WTC11 (cell line): ENCODE data around the gene SPOCD1. TPM values are rescaled to one million over a fixed set of nuclear protein-coding genes. Genes with fewer than 3 reads are reported as not detected.

ENCODE experiments used
- ARID4B ChIP-seq: sonication (generic); formaldehyde crosslinking; IDR thresholded peaks from 2 replicates; pipeline ENCODE4 v1.8.0; 2023; ENCODE audit warnings: missing genetic modification reagents, mild to moderate bottlenecking, borderline replicate concordance
- ATF1 ChIP-seq: sonication (generic); formaldehyde crosslinking; IDR thresholded peaks from 2 replicates; pipeline ENCODE4 v1.8.1; 2023; ENCODE audit warnings: mild to moderate bottlenecking, moderate library complexity, missing genetic modification reagents
- E2F1 ChIP-seq: sonication (generic); formaldehyde crosslinking; IDR thresholded peaks from 2 replicates; pipeline ENCODE4 v1.8.0; 2022; ENCODE audit warnings: mild to moderate bottlenecking, missing genetic modification reagents
- ETV6 ChIP-seq: sonication (generic); formaldehyde crosslinking; IDR thresholded peaks from 2 replicates; pipeline ENCODE4 v1.8.1; 2022; ENCODE audit warnings: mild to moderate bottlenecking, missing genetic modification reagents
- FOXP1 ChIP-seq: sonication (generic); formaldehyde crosslinking; IDR thresholded peaks from 2 replicates; pipeline ENCODE4 v1.8.0; 2022; ENCODE audit warnings: missing genetic modification reagents, mild to moderate bottlenecking, moderate library complexity, borderline replicate concordance
- KAT7 ChIP-seq: sonication (generic); formaldehyde crosslinking; IDR thresholded peaks from 2 replicates; pipeline ENCODE4 v1.8.1; 2023; ENCODE audit warnings: missing genetic modification reagents, mild to moderate bottlenecking, borderline replicate concordance
- MAX ChIP-seq: sonication (generic); formaldehyde crosslinking; IDR thresholded peaks from 2 replicates; pipeline ENCODE4 v1.8.0; 2022; ENCODE audit warnings: mild to moderate bottlenecking, missing genetic modification reagents
- NR1H2 ChIP-seq: sonication (generic); formaldehyde crosslinking; IDR thresholded peaks from 2 replicates; pipeline ENCODE4 v1.9.0; 2021; ENCODE audit warnings: mild to moderate bottlenecking, moderate library complexity, missing genetic modification reagents
- TCF7 ChIP-seq: sonication (generic); formaldehyde crosslinking; IDR thresholded peaks from 2 replicates; pipeline ENCODE4 v1.8.0; 2022; ENCODE audit warnings: mild to moderate bottlenecking, low read depth, missing genetic modification reagents, moderate library complexity
- TP53 ChIP-seq: sonication (generic); formaldehyde crosslinking; IDR thresholded peaks from 2 replicates; pipeline ENCODE4 v1.8.1; 2023; ENCODE audit warnings: mild to moderate bottlenecking, missing genetic modification reagents
- ZBTB43 ChIP-seq: sonication (generic); formaldehyde crosslinking; IDR thresholded peaks from 2 replicates; pipeline ENCODE4 v1.8.1; 2023; ENCODE audit warnings: mild to moderate bottlenecking, missing genetic modification reagents
- ZNF232 ChIP-seq: sonication (generic); formaldehyde crosslinking; IDR thresholded peaks from 2 replicates; pipeline ENCODE4 v1.8.0; 2022; ENCODE audit warnings: mild to moderate bottlenecking, missing genetic modification reagents
- total RNA-seq: library from RNA; stranded (reverse); gene quantifications from 3 replicates; pipeline ENCODE4 v1.2.3, GENCODE V29; 2021
- TF ChIP-seq, protein P1 (sequence below): sonication (generic); formaldehyde crosslinking; IDR thresholded peaks from 2 replicates; pipeline ENCODE4 v1.8.0; 2023; ENCODE audit warnings: mild to moderate bottlenecking, missing genetic modification reagents
- TF ChIP-seq, protein P2 (sequence below): sonication (generic); formaldehyde crosslinking; IDR thresholded peaks from 2 replicates; pipeline ENCODE4 v1.8.1; 2022; ENCODE audit warnings: missing genetic modification reagents, borderline replicate concordance

Gene SPOCD1
- total RNA-seq, 1 experiment from 2014 or later = 3.0 TPM

GRCh38 chr1:31762726-31763670 is 52.8 kb downstream of the SPOCD1 start (continued):
- TF ChIP-seq ARID4B (CRISPR knock-in tag) = 0 out of 2 replicates have a peak, but pooled peaks have one; percentile 17
- peak; percentile 40; the same call in 1 of the 2 replicates for TF ChIP-seq ETV6
- peak; percentile 41; the same call in 1 of the 2 replicates for TF ChIP-seq ZBTB43 (CRISPR knock-in tag)
- no peak for TF ChIP-seq TCF7 (CRISPR knock-in tag)
- no peak for TF ChIP-seq NR1H2
- no peak for TF ChIP-seq ZNF232 (CRISPR knock-in tag)
- TF ChIP-seq, protein P1, sequence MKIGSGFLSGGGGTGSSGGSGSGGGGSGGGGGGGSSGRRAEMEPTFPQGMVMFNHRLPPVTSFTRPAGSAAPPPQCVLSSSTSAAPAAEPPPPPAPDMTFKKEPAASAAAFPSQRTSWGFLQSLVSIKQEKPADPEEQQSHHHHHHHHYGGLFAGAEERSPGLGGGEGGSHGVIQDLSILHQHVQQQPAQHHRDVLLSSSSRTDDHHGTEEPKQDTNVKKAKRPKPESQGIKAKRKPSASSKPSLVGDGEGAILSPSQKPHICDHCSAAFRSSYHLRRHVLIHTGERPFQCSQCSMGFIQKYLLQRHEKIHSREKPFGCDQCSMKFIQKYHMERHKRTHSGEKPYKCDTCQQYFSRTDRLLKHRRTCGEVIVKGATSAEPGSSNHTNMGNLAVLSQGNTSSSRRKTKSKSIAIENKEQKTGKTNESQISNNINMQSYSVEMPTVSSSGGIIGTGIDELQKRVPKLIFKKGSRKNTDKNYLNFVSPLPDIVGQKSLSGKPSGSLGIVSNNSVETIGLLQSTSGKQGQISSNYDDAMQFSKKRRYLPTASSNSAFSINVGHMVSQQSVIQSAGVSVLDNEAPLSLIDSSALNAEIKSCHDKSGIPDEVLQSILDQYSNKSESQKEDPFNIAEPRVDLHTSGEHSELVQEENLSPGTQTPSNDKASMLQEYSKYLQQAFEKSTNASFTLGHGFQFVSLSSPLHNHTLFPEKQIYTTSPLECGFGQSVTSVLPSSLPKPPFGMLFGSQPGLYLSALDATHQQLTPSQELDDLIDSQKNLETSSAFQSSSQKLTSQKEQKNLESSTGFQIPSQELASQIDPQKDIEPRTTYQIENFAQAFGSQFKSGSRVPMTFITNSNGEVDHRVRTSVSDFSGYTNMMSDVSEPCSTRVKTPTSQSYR (CRISPR knock-in tag) = peak; percentile 80
- TF ChIP-seq MAX (CRISPR knock-in tag) = peak; percentile 0; the same call in 1 of the 2 replicates
- TF ChIP-seq, protein P2, sequence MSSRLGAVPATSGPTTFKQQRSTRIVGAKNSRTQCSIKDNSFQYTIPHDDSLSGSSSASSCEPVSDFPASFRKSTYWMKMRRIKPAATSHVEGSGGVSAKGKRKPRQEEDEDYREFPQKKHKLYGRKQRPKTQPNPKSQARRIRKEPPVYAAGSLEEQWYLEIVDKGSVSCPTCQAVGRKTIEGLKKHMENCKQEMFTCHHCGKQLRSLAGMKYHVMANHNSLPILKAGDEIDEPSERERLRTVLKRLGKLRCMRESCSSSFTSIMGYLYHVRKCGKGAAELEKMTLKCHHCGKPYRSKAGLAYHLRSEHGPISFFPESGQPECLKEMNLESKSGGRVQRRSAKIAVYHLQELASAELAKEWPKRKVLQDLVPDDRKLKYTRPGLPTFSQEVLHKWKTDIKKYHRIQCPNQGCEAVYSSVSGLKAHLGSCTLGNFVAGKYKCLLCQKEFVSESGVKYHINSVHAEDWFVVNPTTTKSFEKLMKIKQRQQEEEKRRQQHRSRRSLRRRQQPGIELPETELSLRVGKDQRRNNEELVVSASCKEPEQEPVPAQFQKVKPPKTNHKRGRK (CRISPR knock-in tag) = no peak
- 0 out of 2 replicates have a peak, but pooled peaks have one; percentile 42 for TF ChIP-seq E2F1 (CRISPR knock-in tag)
- TF ChIP-seq TP53 = peak; percentile 66; the same call in 1 of the 2 replicates
- TF ChIP-seq FOXP1 (CRISPR knock-in tag) = peak; percentile 37; the same call in 1 of the 2 replicates
- no peak for TF ChIP-seq ATF1 (CRISPR knock-in tag)
- 0 out of 2 replicates have a peak, but pooled peaks have one; percentile 43 for TF ChIP-seq KAT7 (CRISPR knock-in tag)
